Measurements from ENCODE around the gene FRAT1. TPM values are rescaled to one million over a fixed set of nuclear protein-coding genes. Genes with fewer than 3 reads are reported as not detected.

The FRAT1 gene
- total RNA-seq, 1 donor: 11.0 TPM

GRCh38 chr10:97363071-97363470, 44.0 kb downstream of the FRAT1 start:
- no peak for DNase-seq (ENCODE audit: low read depth in 2 of 3, low spot score in 2 of 3)

- peak in 2 of 3 donors; percentile 62 to 78 for DNase-seq (ENCODE audit: low read depth in 2 of 3, low spot score in 2 of 3)
Measured at GRCh38 chr10:97365761-97366351, 46.8 kb downstream of the FRAT1 start.

GRCh38 chr10:97366572-97366971, 47.5 kb downstream of the FRAT1 start:
- no peak for DNase-seq (ENCODE audit: low read depth in 2 of 3, low spot score in 2 of 3)

- DNase-seq (ENCODE audit: low read depth in 2 of 3, low spot score in 2 of 3): no peak
Measured at GRCh38 chr10:97367126-97367649, 48.1 kb downstream of the FRAT1 start.

Small RNA genes lying within 50 kb of the gene (small RNA-seq; reads per million reads assigned to genes)
- not detected for gene RF00017

Other genes starting within 250 kb of the FRAT1 start
- gene SLIT1, start 133.3 kb upstream of the FRAT1 start, total RNA-seq: under 0.01 TPM
- 3.8 TPM for gene ARHGAP19, start 26.6 kb upstream of the FRAT1 start, total RNA-seq
- gene FRAT2, start 15.5 kb downstream of the FRAT1 start, total RNA-seq: 15.6 TPM
- 42.3 TPM for gene RRP12, start 82.1 kb downstream of the FRAT1 start, total RNA-seq
- 117 TPM for gene PGAM1, start 106.9 kb downstream of the FRAT1 start, total RNA-seq
- 33.7 TPM for gene EXOSC1, start 126.7 kb downstream of the FRAT1 start, total RNA-seq
- 52.5 TPM for gene ZDHHC16, start 126.9 kb downstream of the FRAT1 start, total RNA-seq
- 71.1 TPM for gene MMS19, start 179.2 kb downstream of the FRAT1 start, total RNA-seq
- gene UBTD1, start 179.7 kb downstream of the FRAT1 start, total RNA-seq: 4.6 TPM

Measured in hematopoietic multipotent progenitor cell (in vitro differentiated cells).